NCI-H82 treated with DMSO at 0.1 percent for 48 hours (cell line): Measurements from ENCODE around the gene MS4A14.
"Not testable (repeated sequence)": the region's sequence is repeated elsewhere in the genome, so short reads cannot be mapped to it uniquely, and the experiment has no call there.

Experiments used
- DNase-seq: peaks from one replicate; lab custom pipeline; 2025; ENCODE audit not compliant: unreplicated experiment; lab: John Stamatoyannopoulos, UW

MS4A14 gene, protein sequence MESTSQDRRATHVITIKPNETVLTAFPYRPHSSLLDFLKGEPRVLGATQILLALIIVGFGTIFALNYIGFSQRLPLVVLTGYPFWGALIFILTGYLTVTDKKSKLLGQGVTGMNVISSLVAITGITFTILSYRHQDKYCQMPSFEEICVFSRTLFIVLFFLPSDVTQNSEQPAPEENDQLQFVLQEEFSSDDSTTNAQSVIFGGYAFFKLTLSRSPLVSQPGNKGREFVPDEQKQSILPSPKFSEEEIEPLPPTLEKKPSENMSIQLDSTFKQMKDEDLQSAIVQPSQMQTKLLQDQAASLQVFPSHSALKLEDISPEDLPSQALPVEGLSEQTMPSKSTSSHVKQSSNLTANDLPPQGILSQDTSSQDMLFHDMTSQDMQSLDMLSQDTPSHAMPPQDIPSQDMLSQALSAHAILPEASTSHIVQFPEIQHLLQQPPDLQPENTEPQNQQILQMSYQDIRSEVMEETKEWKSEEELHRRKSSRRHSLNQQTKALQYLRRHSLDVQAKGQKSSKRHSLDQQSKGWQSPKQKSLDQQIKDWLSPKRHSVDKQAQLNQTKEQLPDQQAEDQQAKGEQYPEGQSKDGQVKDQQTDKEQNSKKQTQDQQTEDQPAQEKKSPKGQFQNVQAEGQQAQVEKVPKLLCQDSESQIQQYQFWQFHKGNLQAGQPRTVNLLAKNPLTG

DNA sequence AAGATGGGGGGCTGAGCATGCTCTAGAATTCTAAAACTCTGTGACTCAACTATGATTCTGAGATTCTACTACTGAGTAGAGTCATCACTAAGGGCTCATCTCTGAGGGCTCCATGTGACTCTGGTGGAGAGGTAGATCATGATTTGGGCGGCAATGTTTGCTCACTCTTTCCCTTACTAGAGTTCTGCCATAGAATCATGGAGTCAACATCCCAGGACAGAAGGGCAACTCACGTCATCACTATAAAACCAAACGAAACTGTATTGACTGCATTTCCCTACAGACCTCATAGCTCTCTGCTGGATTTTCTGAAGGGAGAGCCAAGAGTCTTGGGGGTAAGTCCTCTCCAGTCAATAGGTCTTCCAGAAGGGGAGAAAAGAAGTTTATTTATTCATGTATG is at the start of gene MS4A14:
Gene MS4A14, plus strand, starts transcription at position 78 of the 400 bp plus-strand sequence. Its CDS starts 120 bp downstream, at position 198.
- no peak for DNase-seq

DNA sequence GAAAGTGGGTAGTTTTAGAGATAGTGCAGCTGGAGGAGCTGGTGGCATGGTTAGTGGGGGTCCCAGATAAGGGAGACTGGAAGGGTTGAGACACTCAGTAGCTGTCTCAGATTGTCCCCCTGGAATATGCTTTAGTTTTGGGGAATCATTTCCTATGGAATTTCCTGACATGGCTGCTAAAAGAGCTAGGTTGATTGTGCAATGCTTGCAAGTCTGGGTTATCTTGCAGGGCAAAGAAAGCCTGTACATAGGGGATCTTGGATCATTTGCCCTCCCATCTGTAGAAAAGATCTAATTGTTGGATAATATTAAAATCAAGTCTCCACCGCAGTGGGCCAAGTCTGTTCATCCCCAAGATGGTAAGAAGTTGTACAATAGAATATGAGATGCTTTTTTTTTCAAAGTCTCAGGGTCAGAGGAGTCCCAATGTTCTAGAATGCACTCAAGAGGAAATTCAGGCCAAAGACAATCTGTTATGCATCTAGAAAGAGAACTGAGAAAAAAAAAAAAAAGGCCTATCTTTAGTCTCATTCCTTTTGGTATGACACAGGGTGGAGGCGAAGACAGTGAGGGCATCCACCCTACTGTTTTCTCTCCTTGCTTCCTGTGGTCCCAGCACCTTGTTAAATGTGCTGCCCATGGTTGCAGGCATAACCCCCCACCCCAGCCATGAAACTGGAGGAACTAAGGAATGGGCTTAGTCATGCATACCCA is 49.0 kb upstream of the MS4A14 start:
- no peak for DNase-seq

DNA sequence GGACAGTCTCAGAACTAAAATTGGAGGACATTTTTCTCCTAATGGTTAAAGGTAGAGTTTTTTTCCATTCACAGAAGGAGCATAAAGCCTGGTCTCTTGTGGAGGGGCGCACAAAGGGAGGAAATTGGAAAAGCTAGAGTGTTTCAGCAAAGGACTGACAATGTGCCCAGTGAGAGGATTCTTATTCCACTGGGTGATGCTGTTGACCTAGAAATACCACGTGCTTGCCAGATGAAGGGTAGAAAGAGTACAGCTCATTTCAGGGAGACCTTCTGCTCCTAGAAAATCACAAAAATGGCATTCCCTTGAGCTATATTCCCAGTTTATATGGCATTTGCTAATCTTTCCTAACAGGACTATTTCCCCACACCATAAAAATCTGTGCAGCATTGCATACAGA is 48.1 kb upstream of the MS4A14 start:
- no peak for DNase-seq

DNA sequence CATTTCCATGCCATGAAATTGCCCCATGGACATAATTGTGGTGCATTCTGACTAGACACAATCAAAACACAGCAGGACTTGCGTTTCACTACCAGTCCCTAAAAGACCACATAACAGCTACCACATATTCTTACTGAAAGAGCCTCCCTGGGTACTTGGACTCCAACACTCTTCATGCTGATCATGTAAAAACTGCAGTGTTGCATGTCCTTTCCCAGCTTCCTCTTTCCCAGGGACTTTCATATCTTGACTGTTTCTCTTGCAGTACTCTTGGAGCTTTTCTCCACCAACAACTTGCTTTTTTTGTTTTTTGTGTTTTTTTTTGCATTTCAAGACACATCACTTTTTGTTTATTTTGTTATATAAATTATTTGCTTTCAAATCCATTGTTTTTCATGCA is 46.3 kb upstream of the MS4A14 start:
- DNase-seq, result no peak

DNA sequence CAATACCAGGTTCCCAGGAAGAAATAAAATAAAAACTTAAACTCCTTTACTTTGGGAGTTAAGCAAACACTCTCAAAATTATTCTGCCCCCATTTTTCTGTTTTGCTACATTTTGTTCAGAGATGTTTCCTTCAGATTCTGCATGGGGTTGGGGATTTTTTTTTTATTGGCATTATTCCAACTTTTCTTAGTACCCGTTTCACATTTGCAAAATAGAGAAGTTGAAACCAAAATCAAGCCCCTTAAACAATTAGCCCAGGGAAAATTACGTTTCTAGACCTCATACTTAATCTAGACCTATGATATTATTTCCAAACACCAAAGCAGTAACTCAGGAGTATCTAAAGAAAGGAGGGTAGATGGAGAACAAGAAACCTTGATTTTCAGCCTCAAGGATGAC is 38.5 kb upstream of the MS4A14 start:
- DNase-seq, result no peak

DNA sequence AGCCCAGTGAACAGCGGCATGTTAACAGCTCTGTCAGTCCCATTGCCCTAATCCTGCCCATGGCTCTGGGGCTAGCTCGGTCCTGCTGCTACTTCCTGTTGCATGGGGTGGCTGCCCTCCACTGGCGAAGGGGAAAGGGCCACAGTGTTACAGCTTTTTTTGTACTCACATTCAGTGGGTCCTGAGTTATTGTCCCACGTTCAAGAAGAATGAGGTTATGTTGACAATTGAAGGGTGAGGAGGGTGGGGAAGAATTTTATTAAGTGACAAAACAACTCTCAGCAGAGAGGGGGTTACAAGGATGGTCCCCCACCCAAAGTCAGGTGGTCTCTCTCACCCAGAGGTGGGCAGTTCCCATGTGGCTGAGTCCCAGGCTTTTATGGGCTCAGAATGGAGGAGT is 35.6 kb upstream of the MS4A14 start:
- no peak for DNase-seq

DNA sequence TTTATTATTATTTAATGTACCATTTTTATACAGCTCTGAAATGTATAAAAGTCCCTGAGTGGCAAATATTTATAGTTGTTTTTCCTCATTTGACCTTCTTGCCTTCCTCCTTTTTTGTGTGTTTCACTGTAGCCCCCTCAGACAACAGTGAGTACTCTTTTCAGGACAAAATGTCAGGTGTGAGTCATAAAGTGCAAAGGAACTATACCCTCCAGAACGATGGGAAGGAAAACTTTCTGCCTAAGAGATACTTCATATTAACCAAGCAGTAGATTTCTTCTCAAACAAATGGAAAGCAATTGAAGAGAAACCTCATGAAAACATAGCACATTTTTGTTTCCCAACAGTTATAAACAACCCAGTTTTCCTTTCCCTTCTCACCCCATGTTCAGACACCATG is 34.0 kb upstream of the MS4A14 start:
- DNase-seq, result no peak

DNA sequence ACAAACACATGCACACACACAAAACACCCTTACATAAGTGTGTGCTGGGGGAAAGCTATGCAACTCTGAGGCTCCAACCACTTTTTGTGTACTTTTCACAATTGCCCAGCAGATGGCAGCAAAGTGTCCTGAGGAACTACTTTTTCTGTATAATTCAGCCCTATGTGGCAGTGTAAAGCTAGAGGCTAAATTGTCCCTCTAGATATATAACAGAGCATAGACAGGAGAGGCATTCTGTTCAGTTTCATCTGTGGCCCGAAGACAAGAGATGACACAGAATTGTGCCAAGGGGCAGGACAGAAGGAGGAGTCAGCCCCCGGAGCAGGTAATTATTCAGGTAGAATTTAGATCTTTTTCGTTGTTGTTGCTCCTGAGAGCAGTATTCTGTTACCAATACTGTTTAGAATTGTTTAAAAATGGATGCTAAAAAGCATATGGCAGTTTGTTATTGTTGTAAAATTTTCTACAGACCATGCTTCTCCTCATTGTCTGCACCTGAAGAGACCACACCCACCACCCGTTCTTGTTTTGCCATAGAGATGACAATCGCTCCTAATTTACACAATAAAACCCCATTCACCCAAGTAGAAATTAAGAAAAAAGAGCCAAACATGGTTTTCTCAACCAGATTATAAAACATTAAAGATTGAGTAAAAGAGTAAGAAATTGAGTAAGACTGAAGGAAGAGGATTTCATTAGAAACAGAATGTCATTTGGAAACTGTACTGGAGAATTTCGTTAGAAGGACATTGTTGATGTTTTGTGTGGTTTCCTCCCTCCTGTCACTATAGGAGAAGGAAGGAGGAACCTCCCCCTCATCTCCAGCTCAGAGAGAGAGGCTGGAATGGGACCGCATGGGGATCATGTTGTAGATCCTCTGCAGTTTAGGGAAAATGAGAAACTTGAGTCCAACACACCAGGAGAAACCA is 32.5 kb upstream of the MS4A14 start:
- DNase-seq, result peak; percentile 1

DNA sequence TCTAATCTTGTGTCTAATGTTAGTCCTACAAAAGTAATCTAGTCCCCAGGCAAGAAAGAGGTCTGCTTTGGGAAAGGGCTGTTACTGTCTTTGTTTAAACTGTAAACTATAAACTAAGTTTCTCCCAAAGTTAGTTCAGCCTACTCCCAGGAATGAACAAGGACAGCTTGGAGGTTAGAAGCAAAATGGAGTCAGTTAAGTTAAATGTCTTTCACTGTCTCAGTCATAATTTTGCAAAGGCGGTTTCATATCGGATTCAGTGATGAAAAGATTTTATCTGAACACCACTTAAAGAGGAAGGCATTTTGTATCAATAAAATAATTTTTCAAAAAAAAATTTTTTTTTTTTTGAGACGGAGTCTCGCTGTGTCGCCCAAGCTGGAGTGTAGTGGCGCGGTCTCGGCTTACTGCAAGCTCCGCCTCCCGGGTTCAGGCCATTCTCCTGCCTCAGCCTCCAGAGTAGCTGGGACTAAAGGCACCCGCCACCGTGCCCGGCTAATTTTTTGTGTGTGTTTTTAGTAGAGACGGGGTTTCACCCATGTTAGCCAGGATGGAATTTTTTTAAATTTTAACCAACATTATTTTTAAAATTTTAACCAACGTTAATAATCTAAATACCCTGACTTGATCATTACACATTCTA is 29.9 kb upstream of the MS4A14 start:
- DNase-seq, result not testable (repeated sequence)

DNA sequence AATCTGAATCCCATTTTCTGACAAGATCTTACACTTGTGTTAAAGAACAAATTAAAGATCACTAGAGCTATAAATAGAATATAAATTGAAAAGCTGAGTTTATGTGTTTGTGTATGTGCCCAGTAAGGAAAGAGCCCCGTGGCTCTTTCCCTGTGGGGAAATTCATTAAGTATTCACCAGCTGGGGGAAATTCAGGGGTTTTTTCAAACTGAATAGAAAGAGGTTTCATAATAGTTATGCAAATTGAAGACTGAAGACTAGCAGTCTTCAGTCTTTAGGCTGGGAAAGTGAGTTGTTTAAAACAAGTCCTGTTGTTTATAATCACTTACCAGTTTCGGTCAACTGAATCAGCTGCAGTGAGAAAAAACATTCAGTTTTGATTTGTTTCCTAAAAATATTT is 29.2 kb upstream of the MS4A14 start:
- no peak for DNase-seq

DNA sequence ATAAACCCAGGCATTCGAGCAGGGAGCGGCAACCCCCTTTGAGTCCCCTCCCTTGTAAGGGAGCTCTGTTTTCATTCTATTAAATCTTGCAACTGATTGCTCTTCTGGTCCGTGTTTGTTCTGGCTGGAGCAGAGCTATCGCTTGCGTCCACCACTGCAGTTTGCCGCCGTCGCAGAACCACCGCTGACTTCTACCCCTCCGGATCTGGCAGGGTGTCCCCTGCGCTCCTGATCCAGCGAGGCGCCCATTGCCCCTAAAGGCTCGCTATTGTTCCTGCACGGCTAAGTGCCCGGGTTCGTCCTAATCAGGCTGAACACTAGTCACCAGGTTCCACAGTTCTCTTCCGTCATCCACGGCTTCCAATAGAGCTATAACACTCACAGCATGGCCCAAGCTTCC is 28.4 kb upstream of the MS4A14 start:
- DNase-seq, result no peak

DNA sequence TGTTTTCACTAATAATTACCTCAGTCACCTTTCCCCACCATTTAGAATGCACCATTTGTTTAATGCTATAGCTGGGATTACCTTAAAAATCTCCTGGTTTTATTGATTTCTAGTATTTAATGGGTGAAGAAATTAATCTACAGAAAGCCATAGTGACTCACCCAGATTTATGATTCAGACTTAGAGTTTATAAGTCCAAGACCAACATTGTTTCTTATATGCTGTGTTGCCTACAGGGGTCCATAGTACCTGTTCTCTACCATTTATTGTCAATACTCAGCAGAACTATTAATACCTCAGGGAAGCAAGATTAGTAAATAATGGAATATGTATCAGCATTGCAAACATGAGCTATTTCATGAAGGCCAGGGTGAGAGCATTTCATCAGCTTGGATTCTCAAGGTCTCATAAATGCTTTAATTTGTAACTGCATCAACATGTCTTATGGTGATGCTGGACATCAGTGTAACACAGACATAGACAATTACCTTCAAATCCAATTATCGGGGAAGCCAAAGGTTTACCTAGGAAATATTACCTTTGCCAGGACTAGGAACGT is 25.9 kb upstream of the MS4A14 start:
- DNase-seq, result no peak

DNA sequence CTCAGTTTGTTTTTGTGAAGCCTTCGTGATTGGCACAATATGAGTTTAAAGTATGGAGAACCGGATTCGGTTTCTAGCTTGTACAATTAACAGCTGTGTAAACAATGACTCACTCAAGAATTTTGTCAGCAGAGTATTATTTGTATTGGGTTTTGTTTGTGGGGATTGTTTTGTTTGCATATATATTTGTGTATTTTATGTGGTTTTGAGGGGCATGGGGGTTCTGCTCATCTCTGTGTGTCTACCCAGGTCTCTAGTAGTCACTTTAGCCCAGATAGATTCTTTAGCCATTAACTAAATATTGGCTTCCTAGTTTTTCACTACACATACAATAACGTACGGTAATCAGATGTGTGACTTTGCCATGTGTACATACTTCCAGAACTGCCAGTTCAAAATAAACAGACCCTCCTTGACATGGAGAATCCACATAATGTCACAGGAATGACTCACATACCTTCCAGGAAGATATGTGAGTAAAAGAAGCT is 25.4 kb upstream of the MS4A14 start:
- no peak for DNase-seq

DNA sequence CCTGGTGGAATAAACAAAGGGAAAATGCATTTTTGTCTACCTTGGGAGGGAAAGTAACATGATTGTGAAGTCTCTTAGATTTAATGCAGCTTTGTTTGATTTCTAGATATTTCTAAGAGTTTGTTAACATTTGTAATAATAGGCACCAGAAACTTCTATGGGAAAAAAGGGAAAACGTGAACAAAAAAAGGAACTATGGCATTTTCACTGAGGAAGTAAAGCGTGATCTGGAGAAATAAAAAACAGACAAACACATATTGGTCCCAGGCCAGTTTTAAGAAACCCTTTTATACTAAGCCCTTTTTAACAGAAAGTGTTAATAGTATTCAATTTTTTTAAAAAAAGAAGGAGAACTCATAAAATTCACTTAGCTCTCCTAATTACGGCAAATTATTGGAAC is 24.9 kb upstream of the MS4A14 start:
- DNase-seq, result no peak

DNA sequence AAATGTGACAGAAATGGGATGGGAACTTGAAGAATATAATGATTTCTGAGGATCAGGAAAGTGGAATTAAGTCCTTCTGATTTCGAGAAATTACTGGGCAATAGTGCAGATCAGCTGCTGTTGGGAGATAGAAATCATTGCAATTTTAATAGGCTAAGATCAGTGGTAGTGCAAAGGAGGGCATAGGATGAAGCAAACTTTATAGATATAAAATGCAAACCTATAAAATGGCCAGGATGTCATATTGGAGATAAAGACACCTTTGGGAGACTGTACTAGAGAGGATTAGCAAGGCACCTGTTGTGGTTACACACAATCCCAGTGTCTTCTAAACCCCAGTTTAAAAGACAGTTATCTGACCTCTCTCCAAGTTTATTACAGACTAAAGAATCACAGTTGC is 24.4 kb upstream of the MS4A14 start:
- no peak for DNase-seq

DNA sequence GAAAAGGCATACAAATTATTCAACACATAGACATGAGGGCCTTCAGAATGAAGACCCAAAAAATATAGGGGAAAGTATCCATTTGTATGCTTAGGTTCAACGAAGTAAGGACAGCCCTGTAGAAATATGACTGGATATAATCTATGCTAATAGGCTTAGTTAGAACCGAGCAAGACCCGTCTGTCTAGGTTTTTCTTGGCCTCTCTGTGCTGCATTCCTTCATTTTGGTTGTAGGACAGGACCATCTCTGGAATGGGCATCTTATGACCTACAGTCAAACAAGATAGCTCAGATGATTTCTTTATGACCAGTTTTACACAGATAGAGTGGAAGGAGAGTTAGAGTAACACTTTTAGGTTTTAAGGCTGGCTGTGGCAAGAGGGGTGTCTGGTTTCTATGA is 23.5 kb upstream of the MS4A14 start:
- no peak for DNase-seq

DNA sequence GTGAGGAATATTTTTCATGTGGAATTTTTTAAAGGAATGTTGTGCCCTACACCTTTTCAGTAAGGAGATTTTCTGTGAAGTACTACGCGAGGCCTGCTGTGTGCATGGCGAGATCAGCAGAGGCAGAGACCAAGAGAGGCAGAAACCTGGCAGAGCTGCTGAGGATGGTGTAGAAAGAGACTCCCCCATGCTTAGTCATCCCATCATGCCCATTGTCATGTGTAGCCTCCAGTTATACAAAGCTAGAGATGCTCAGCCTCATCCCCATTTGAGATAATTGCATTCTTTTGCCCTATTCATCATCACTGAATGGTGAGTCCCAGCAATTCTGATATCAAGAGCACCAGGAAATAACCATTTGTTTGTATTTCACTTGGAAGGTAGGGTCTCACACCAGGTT is 20.9 kb upstream of the MS4A14 start:
- no peak for DNase-seq

DNA sequence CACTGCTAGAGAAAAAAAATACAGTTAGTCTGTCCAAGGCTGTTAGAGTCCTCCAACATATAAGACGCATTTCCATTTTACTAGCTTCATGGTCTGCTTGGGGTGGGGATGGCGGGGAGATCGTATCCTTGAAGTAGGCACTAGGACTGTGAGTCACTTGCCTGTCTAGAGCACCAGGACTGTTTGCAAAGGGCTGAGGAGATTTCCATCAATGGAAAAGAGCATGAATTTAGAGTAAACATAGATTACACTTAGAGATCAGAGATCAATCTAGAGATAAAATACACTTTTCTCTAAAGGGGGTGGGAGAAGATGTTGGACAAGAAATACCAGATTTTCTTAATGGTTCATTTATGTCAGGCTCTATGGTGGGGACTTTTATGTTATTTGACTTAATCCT is 19.7 kb upstream of the MS4A14 start:
- DNase-seq, result no peak

DNA sequence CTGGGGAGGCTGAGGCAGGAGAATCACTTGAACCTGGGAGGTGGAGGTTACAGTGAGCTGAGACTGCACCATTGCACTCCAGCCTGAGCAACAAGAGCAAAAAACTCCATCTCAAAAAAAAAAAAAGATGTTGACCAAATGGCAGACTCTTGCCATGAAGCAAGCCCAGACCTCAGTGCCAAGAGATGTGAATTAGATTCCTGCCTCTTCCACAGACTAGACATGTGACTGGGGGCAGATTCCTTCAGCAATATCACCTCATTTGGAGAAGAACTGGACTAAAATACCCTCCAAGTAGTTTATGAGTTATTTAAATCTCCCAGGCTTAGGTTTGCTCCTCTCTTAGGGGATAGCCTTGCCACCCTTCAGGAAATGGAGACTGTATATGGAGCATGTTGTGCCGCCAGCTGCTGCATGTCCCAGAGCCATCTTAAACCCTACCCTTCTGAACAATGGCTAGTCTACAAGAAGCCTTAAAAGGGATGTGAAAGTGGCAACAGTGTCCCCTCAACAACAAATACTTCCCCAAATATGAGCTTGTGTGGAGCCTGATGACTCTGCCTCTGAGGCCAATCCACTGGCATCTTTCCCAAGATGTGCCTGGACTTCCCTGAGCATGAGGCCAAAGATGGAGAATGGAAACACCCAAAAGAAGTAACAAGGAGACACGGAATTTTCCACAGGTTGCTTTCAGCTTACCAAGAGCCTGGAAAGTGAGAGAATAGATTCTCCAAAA is 18.7 kb upstream of the MS4A14 start:
- no peak for DNase-seq
